ENCODE results near the gene TMCO2.

- TF ChIP-seq CTCF (IDR thresholded peaks at IDR 0.05) (no peak), POLR2A (IDR thresholded peaks at IDR 0.05) (no peak)
Measured at GRCh38 chr1:40252601-40253000, 4.9 kb downstream of the TMCO2 start.

Measured in testis (tissue), 2 donors.